DOHH2 (cell line): ENCODE results near the gene NOM1.

ENCODE experiments used
- EZH2phosphoT487 ChIP-seq: fragments of 200-600 bp; sonication (generic); IDR thresholded peaks from 2 replicates; pipeline ENCODE4 v1.6.1; 2017; ENCODE audit warnings: borderline replicate concordance, mild to moderate bottlenecking, antibody characterized with exemption, low read length, moderate library complexity, mixed read lengths
- TF ChIP-seq, protein P1 (sequence below): fragments of 200-600 bp; sonication (generic); IDR thresholded peaks from one replicate; pipeline ENCODE4 v1.5.1; 2014; ENCODE audit warnings: antibody characterized with exemption, mild to moderate bottlenecking, low read depth, low read length; ENCODE audit not compliant: poor library complexity, severe bottlenecking

GRCh38 chr7:156949541-156950380 lies at the start of gene NOM1:
- TF ChIP-seq, protein P1, sequence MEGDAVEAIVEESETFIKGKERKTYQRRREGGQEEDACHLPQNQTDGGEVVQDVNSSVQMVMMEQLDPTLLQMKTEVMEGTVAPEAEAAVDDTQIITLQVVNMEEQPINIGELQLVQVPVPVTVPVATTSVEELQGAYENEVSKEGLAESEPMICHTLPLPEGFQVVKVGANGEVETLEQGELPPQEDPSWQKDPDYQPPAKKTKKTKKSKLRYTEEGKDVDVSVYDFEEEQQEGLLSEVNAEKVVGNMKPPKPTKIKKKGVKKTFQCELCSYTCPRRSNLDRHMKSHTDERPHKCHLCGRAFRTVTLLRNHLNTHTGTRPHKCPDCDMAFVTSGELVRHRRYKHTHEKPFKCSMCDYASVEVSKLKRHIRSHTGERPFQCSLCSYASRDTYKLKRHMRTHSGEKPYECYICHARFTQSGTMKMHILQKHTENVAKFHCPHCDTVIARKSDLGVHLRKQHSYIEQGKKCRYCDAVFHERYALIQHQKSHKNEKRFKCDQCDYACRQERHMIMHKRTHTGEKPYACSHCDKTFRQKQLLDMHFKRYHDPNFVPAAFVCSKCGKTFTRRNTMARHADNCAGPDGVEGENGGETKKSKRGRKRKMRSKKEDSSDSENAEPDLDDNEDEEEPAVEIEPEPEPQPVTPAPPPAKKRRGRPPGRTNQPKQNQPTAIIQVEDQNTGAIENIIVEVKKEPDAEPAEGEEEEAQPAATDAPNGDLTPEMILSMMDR, result peak; percentile 51
- no peak for TF ChIP-seq EZH2phosphoT487
